ENCODE data around the gene STRA6. TPM values are rescaled to one million over a fixed set of nuclear protein-coding genes. Genes with fewer than 3 reads are reported as not detected.
A peak's percentile ranks its signal among the peaks of the same experiment; 100 is the strongest.

The STRA6 gene
- total RNA-seq, 1 donor from 2014 or later: 4.9 TPM

DNA sequence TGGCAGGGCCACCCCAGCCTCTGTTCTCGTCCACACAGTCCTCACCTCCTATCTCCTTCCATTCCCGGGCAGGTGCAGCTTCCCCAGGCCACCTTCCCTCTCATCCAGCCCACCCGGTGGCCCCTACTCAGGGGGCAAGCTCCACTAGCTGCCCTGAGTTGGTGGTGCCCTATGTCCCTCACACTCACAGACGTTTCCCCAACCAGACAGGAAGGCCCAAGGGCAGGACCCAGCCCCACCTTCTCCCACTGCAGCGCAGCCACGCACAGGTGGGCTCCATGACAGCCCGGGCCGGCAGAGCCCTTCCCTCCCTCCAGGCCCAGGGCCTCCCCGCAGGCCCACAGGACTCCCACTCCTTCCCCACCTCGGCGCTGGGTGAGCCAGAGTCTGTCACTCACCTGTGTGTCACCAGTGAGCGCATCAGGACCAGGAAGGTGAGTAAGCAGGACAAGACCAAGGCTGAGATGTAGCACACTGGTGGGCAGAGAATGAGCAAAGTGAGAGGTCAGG, 17.9 kb downstream of the STRA6 start:
- Mint-ChIP-seq H3K9me3 (ENCODE audit: low read depth) (no peaks in the 10 kb centered on the region), H3K36me3 (ENCODE audit: low read depth) (peaks cover 1% of the 10 kb centered on the region), H3K27me3 (ENCODE audit: low read depth) (peaks cover 2% of the 10 kb centered on the region), H3K4me1 (ENCODE audit: low read depth) (peaks cover 15% of the 10 kb centered on the region), H3K4me3 (ENCODE audit: unreplicated experiment) (no peak overlapping the region), H3K27ac (ENCODE audit: unreplicated experiment) (no peak overlapping the region)
- no peak for DNase-seq (ENCODE audit: low spot score)
- TF ChIP-seq, protein P1, sequence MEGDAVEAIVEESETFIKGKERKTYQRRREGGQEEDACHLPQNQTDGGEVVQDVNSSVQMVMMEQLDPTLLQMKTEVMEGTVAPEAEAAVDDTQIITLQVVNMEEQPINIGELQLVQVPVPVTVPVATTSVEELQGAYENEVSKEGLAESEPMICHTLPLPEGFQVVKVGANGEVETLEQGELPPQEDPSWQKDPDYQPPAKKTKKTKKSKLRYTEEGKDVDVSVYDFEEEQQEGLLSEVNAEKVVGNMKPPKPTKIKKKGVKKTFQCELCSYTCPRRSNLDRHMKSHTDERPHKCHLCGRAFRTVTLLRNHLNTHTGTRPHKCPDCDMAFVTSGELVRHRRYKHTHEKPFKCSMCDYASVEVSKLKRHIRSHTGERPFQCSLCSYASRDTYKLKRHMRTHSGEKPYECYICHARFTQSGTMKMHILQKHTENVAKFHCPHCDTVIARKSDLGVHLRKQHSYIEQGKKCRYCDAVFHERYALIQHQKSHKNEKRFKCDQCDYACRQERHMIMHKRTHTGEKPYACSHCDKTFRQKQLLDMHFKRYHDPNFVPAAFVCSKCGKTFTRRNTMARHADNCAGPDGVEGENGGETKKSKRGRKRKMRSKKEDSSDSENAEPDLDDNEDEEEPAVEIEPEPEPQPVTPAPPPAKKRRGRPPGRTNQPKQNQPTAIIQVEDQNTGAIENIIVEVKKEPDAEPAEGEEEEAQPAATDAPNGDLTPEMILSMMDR (IDR thresholded peaks at IDR 0.05): no peak

DNA sequence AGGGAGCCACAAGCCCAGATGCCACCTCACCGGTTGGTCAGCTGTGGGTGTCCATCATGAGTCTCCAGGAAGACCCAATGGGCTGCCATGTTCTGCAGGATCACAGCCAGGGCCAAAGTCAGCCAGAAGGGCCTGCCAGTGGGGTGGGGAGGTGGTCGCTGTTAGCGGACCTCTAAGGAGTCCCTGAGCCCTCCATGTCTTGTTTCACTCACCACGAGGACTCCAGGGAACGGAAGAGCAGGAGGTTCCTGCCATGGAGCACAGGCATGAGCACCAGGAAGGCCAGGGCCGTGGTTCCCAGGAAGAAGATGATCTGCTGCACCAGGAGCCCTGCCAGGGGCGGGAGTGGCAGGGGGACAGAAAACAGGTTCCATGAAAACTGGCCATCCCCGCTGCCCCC, 20.5 kb downstream of the STRA6 start:
- peak; percentile 49 for DNase-seq (ENCODE audit: low spot score)
- Mint-ChIP-seq H3K27ac (ENCODE audit: unreplicated experiment) (no peak overlapping the region), H3K4me3 (ENCODE audit: unreplicated experiment) (no peak overlapping the region), H3K27me3 (ENCODE audit: low read depth) (peaks cover 2% of the 10 kb centered on the region), H3K9me3 (ENCODE audit: low read depth) (no peaks in the 10 kb centered on the region), H3K4me1 (ENCODE audit: low read depth) (peaks cover 40% of the 10 kb centered on the region), H3K36me3 (ENCODE audit: low read depth) (peaks cover 1% of the 10 kb centered on the region)
- TF ChIP-seq, protein P1 (IDR thresholded peaks at IDR 0.05): no peak

DNA sequence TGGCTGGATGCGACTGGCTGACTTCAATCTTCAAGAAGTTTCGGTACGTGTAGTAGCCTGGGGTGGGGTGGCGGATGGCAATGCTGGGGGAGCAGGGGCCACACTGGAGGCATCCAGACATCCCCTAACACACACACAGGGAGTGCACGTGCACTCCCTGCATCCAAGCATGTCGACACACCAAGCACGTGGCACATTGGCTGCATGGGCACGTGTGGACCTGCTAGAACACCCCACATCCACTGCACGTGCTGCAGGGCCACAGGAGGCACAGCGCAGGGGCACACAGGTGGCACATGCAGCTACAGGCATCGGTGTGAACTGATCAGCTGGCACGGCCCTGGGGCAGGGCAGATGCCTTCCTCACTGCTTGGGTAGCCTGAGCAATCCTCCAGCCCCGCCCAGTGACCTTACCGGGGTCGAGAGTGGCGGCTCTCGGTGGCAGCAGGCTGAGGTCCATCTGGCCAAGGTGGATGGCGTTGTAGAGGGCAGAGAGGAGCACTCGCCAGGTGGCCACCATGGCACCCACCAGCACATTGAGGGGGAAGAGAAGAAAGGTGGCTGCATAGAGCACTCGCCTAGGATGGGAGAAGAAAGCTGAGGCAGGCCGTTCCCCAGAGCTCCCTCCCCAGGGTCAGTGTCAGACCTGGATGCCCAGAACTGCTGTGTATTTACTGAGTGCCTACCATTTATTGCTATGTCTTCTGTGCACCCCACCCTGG, 21.5 kb downstream of the STRA6 start:
- Mint-ChIP-seq H3K27me3 (ENCODE audit: low read depth) (peaks cover 2% of the 10 kb centered on the region), H3K4me1 (ENCODE audit: low read depth) (peaks cover 51% of the 10 kb centered on the region), H3K27ac (ENCODE audit: unreplicated experiment) (no peak overlapping the region), H3K4me3 (ENCODE audit: unreplicated experiment) (no peak overlapping the region), H3K36me3 (ENCODE audit: low read depth) (peaks cover 4% of the 10 kb centered on the region), H3K9me3 (ENCODE audit: low read depth) (no peaks in the 10 kb centered on the region)
- TF ChIP-seq, protein P1 (IDR thresholded peaks at IDR 0.05): no peak
- DNase-seq (ENCODE audit: low spot score): peak; percentile 73

DNA sequence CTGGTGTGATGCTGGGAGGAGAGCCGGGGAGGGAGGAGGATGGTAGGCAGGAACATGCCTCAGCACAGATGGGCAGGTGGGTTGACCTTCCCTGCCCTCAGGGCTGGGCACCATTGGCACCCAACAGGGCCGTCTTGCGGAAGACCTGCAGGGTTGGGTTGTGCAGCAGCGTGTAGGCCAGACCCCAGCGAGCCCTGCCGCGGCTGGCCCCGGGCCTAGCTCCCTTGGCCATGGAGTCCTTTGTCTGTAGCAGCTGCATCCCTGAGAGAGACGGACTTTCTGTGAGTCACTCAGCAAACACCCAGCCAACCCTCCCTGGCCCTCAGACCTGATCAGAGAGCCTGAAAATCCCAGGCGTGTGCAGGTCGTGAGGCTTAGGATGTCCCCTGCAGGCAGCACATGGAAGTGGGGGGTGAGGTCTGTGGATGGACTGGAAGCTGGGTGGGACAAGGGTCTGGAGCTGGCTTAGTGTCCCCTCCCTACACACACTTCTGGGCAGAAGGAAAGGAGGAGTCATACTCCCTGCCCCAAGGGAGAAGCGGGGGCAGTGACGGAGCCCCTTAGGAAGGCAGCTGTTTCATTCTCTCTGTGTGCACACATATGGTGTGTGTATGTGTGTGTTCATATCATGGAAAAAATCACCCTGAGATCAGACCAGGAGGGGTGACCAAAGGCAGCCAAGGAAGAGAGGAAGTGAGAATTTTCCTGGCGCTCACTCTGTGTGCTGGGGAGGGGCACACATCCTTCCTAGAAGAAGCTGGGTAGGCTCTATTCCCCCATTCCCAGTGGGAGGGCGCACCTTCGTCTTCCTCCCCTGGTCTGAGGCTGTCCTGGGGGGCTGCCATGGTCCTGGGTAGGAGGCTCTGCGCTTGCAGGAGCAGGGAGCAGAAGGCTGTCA, 22.4 kb downstream of the STRA6 start:
- DNase-seq (ENCODE audit: low spot score): peak; percentile 90
- Mint-ChIP-seq H3K4me1 (ENCODE audit: low read depth) (peaks cover 59% of the 10 kb centered on the region), H3K27ac (ENCODE audit: unreplicated experiment) (peak overlapping the region; percentile 92), H3K4me3 (ENCODE audit: unreplicated experiment) (no peak overlapping the region), H3K36me3 (ENCODE audit: low read depth) (peaks cover 5% of the 10 kb centered on the region), H3K9me3 (ENCODE audit: low read depth) (no peaks in the 10 kb centered on the region), H3K27me3 (ENCODE audit: low read depth) (peaks cover 2% of the 10 kb centered on the region)
- TF ChIP-seq, protein P1 (IDR thresholded peaks at IDR 0.05): peak; percentile 51

All from chondrocyte (in vitro differentiated cells).